ENCODE results near the gene MUCL1. TPM values are rescaled to one million over a fixed set of nuclear protein-coding genes. Genes with fewer than 3 reads are reported as not detected.

MUCL1 gene
- total RNA-seq, 1 donor from 2014 or later, result not detected

DNA sequence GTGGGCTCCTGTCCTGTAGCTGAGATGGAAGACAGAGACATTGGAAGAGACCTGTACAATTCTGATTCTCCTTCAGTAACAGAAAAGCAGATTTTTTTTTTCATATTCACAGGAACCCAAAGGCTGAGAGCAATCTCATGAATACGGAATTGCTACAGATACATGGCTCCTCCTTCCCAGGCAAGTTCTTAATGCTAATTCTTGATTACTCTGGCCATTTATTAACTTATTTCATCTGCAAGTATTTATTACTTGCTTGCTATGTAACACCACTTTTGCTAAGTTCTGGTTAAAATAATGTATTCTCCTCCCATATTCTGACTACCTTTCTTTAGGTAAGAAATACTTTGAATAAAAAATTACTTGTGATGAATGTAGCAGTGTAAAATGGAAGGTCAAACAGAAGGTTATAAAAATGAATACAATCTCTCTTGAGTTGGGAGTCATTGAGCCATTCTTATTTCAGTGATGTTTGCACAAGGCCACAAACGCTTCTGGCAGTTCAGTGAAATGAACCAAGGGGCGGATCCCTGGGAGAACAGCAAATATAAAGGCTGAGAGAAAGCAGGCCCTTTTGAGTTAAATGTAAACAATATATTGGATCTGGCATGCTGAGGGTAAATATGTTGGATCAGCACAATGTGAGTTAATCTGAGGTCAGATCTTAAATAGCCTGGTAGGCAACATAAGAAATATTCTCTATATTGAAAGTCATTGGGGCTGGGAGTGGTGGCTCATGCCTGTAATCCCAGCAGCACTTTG is 37.6 kb downstream of the MUCL1 start:
- no peaks in the 10 kb centered on the region for H3K36me3 ChIP-seq
- no peaks in the 10 kb centered on the region for H3K9me3 ChIP-seq
- DNase-seq (ENCODE audit: extremely low spot score in 2 of 2), result no peak
- no peaks in the 10 kb centered on the region for H3K27me3 ChIP-seq
- H3K4me1 ChIP-seq, result no peaks in the 10 kb centered on the region
- no peak overlapping the region for H3K27ac ChIP-seq
- no peak overlapping the region for H3K4me3 ChIP-seq
- TF ChIP-seq, protein P1, sequence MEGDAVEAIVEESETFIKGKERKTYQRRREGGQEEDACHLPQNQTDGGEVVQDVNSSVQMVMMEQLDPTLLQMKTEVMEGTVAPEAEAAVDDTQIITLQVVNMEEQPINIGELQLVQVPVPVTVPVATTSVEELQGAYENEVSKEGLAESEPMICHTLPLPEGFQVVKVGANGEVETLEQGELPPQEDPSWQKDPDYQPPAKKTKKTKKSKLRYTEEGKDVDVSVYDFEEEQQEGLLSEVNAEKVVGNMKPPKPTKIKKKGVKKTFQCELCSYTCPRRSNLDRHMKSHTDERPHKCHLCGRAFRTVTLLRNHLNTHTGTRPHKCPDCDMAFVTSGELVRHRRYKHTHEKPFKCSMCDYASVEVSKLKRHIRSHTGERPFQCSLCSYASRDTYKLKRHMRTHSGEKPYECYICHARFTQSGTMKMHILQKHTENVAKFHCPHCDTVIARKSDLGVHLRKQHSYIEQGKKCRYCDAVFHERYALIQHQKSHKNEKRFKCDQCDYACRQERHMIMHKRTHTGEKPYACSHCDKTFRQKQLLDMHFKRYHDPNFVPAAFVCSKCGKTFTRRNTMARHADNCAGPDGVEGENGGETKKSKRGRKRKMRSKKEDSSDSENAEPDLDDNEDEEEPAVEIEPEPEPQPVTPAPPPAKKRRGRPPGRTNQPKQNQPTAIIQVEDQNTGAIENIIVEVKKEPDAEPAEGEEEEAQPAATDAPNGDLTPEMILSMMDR (IDR thresholded peaks at IDR 0.05), result no peak
- no peak for TF ChIP-seq POLR2A (IDR thresholded peaks at IDR 0.05)
- TF ChIP-seq POLR2AphosphoS5 (IDR thresholded peaks at IDR 0.05; ENCODE audit: insufficient read depth in 1 of 2, low read depth in 1 of 2), result no peak
- intact Hi-C loops (cut with DNase I), result no loop called here

Other genes with a start within 250 kb of the MUCL1 start
- gene LACRT, start 219.6 kb upstream of the MUCL1 start, total RNA-seq, result not detected
- gene DCD, start 206.2 kb upstream of the MUCL1 start, total RNA-seq, result not detected
- 2.5 TPM for gene TESPA1, start 130.2 kb downstream of the MUCL1 start, total RNA-seq
- not detected for gene NEUROD4, start 165.5 kb downstream of the MUCL1 start, total RNA-seq